Coronary artery (tissue), 2 donors: ENCODE data around the gene GPAM.

Experiments
- DNase-seq: peaks from one replicate; pipeline ENCODE4 v3.0.0-alpha.2; 2017; ENCODE audit warnings: low spot score
- H3K27ac ChIP-seq, 2 donors: fragments of 200-600 bp; sonication (generic); one replicate each; pipeline ENCODE4 v1.5.1; 2016 to 2019
- H3K4me3 ChIP-seq: fragments of 200-600 bp; sonication (generic); 2 replicates; pipeline ENCODE4 v1.5.1; 2016; ENCODE audit warnings: mild to moderate bottlenecking, moderate library complexity
- TF ChIP-seq, protein P1 (sequence below): fragments of 200-600 bp; sonication (generic); IDR thresholded peaks from one replicate; pipeline ENCODE4 v1.5.1; 2019; ENCODE audit warnings: antibody characterized with exemption

The GPAM gene

GRCh38 chr10:112135604-112136003 is 48.0 kb downstream of the GPAM start:
- TF ChIP-seq, protein P1, sequence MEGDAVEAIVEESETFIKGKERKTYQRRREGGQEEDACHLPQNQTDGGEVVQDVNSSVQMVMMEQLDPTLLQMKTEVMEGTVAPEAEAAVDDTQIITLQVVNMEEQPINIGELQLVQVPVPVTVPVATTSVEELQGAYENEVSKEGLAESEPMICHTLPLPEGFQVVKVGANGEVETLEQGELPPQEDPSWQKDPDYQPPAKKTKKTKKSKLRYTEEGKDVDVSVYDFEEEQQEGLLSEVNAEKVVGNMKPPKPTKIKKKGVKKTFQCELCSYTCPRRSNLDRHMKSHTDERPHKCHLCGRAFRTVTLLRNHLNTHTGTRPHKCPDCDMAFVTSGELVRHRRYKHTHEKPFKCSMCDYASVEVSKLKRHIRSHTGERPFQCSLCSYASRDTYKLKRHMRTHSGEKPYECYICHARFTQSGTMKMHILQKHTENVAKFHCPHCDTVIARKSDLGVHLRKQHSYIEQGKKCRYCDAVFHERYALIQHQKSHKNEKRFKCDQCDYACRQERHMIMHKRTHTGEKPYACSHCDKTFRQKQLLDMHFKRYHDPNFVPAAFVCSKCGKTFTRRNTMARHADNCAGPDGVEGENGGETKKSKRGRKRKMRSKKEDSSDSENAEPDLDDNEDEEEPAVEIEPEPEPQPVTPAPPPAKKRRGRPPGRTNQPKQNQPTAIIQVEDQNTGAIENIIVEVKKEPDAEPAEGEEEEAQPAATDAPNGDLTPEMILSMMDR: no peak

DNA sequence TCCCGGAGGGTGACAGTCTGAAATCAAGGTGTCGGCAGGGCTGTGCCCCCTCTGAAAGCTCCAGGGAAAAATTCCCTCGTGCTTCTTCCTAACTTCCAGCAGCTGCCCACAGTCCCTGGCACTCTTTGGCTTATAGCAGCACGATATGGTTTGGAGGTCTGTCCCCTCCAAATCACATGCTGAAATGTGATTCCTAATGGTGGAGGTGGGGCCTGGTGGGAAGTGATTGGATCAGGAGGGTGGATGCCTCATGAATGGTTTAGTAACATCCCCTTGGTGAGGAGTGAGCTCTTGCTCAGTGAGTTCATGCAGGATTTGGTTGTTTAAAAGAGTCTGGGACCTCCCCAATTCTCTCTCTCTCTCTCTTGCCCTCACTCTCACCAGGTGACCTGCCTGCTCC is 51.1 kb downstream of the GPAM start:
- DNase-seq: no peak
- no peak overlapping the region for H3K27ac ChIP-seq
- no peak overlapping the region for H3K4me3 ChIP-seq
- TF ChIP-seq, protein P1: no peak

More at GRCh38 chr10:112135604-112136003, 48.0 kb downstream of the GPAM start:
- DNase-seq: no peak
- Histone ChIP-seq H3K27ac (no peak overlapping the region), H3K4me3 (no peak overlapping the region)

DNA sequence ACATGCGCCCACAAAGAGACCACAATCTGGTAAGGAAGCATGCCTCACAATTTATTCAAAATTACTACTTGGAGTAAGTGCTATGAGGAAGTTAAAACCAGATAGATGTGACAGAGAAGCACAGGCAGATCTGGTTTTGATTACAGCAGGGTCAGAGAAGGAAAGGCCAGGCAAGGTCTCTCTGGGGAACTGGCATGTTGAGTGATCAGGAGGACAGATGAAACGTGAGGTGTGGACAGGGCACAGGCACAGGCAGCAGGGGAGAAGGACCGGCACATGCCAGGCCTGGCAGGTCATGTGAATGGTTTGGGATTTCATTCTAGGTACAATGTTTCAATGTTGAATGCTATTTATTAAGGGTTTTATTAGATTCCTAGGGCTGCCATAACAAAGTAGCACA is 51.6 kb downstream of the GPAM start:
- no peak overlapping the region for H3K27ac ChIP-seq
- DNase-seq: no peak
- H3K4me3 ChIP-seq: no peak overlapping the region
- TF ChIP-seq, protein P1: no peak

DNA sequence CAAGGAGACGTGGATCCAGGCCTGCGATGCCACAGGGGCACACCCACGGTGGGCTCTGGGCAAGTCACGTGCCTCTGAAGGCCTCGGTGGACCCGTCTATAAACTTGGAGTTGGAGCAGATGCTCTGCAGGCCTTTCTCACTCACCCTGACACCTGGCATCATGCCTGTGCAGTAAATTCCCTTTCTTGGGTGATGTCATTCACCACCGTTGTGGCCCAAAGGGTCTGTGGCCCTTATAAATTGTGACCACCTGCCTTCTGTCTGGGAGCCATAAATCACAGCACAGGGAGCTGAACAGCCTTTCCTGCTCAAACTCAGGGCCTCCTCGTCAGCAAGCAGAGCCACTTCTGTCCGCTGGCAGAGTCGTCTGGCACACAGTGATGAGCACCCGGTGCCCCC is 52.2 kb downstream of the GPAM start:
- no peak overlapping the region for H3K4me3 ChIP-seq
- no peak for DNase-seq
- TF ChIP-seq, protein P1: no peak

DNA sequence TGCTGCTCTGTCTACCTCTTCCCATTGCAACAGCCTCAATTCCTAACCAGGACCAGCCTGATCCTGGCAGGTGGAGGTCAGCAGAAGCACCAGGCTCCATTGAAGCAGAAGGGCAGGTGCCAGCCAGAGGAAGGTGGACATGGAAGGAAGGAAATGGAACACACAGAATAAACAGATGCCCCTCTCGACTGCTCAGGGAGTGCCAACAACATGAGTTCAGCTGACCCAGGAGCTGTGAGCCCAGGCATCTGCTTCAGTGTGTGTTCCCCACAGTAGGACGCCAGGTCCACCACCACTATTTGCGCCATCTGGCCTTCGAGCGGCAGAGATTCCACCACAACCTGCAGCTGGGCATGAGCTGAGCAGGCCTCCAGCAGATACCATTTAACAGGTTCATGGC is 56.7 kb downstream of the GPAM start:
- TF ChIP-seq, protein P1: no peak
- DNase-seq: no peak
- Histone ChIP-seq H3K4me3 (no peak overlapping the region), H3K27ac (no peak overlapping the region)

More for the DNA sequence above, 52.2 kb downstream of the GPAM start:
- no peak overlapping the region for H3K27ac ChIP-seq

- H3K27ac ChIP-seq: no peak overlapping the region
- DNase-seq: no peak
- no peak overlapping the region for H3K4me3 ChIP-seq
- TF ChIP-seq, protein P1: no peak
These were observed 57.4 kb downstream of the GPAM start for GRCh38 chr10:112126172-112126571.

GRCh38 chr10:112124866-112125265 is 58.7 kb downstream of the GPAM start:
- DNase-seq: peak; percentile 33
- Histone ChIP-seq H3K4me3 (no peak overlapping the region), H3K27ac (no peak overlapping the region)
- TF ChIP-seq, protein P1: no peak
